ENCODE data around the gene WDR91. TPM values are rescaled to one million over a fixed set of nuclear protein-coding genes. Genes with fewer than 3 reads are reported as not detected.

The WDR91 gene
- total and polyA plus RNA-seq, 2 donors (not counting 3 experiments of a cell fraction or from before 2014, with no cell fraction given), result 6.7 to 7.0 TPM

- DNase-seq (ENCODE audit: low read depth, low spot score), result no peak
- dilution Hi-C loops (cut with MboI; ENCODE audit: extremely low pct_ligation_motif_present, low sequenced_read_pairs) (no loop called here), intact Hi-C loops (cut with micrococcal nuclease) (no loop called here)
- Histone ChIP-seq H3K4me1 (ENCODE audit: control insufficient read depth, extremely low read depth, insufficient read depth, low read length) (no peaks in the 10 kb centered on the region), H4K20me1 (replicated peaks; ENCODE audit: control insufficient read depth, extremely low read depth, insufficient read depth, low read length) (no peaks in the 10 kb centered on the region), H3K9ac (replicated peaks; ENCODE audit: extremely low read depth, insufficient read depth, low read length) (no peak overlapping the region), H3K4me3 (replicated peaks in 1 of 3; ENCODE audit: insufficient read depth in 1 of 3, low read depth in 1 of 3, low read length in 3 of 3) (no peak overlapping the region), H2AFZ (ENCODE audit: low read depth, low read length) (no peak overlapping the region), H3K4me2 (ENCODE audit: insufficient read depth, low read length) (no peak overlapping the region), H3K9me3 (replicated peaks; ENCODE audit: control insufficient read depth, insufficient read depth, low read length) (no peaks in the 10 kb centered on the region), H3K36me3 (ENCODE audit: control insufficient read depth in 2 of 2, extremely low read depth in 1 of 2, insufficient read depth in 2 of 2, low read length in 2 of 2) (peaks cover 2 to 16% of the 10 kb centered on the region in 2 experiments), H3K27me3 (ENCODE audit: control insufficient read depth in 2 of 2, insufficient read depth in 2 of 2, low read length in 2 of 2) (no peaks in the 10 kb centered on the region), H3K27ac (ENCODE audit: insufficient read depth, low read depth, low read length) (no peak overlapping the region), H3K79me2 (ENCODE audit: control insufficient read depth, insufficient read depth, low read length) (no peaks in the 10 kb centered on the region), H3K9me1 (replicated peaks; ENCODE audit: control insufficient read depth, extremely low read depth, insufficient read depth, low read length) (no peaks in the 10 kb centered on the region)
- no TSS peak for BruUV-seq (replicated peaks)
- TF ChIP-seq CTCF (IDR thresholded peaks at IDR 0.05; ENCODE audit: extremely low read depth in 1 of 2, insufficient read depth in 1 of 2, low read depth in 1 of 2, low read length in 2 of 2), result no peak
- TF ChIP-seq FOS (IDR thresholded peaks at IDR 0.05; ENCODE audit: borderline replicate concordance, insufficient read depth, low read length), result no peak
- no peak for TF ChIP-seq POLR2AphosphoS5 (IDR thresholded peaks at IDR 0.05; ENCODE audit: insufficient read depth, low read depth, low read length)
- TF ChIP-seq MAX (IDR thresholded peaks at IDR 0.05; ENCODE audit: insufficient read depth, insufficient read length), result no peak
- TF ChIP-seq MYC (IDR thresholded peaks at IDR 0.05; ENCODE audit: low read depth, low read length), result no peak
- TF ChIP-seq JUN (IDR thresholded peaks at IDR 0.05; ENCODE audit: borderline replicate concordance, insufficient read depth, insufficient read length, low read depth), result no peak
- TF ChIP-seq POLR2A (IDR thresholded peaks at IDR 0.05; ENCODE audit: low read depth, low read length), result no peak
- no peak for TF ChIP-seq EZH2 (IDR thresholded peaks at IDR 0.05; ENCODE audit: borderline replicate concordance, low read depth, low read length, severe bottlenecking)
- no peak for TF ChIP-seq GATA2 (IDR thresholded peaks at IDR 0.05; ENCODE audit: insufficient read depth, insufficient read length, low read depth, low read length)
- ChIA-PET CTCF (no interaction called here), POLR2A (interaction anchor here (0.7 kb wide), 1 partner anchor 10 kb away, joined by 3 read pairs; no protein-coding TSS in a partner anchor)
- no peak for FAIRE-seq
Measured at GRCh38 chr7:135189221-135189662, 22.1 kb downstream of the WDR91 start.

Measured in endothelial cell of umbilical vein (primary cell).